ENCODE data around the gene RUBCN. TPM values are rescaled to one million over a fixed set of nuclear protein-coding genes. Genes with fewer than 3 reads are reported as not detected.
A peak's percentile ranks its signal among the peaks of the same experiment; 100 is the strongest.

RUBCN gene
- total and polyA plus RNA-seq, 2 donors from 2014 or later: 4.4 to 31.5 TPM

DNA sequence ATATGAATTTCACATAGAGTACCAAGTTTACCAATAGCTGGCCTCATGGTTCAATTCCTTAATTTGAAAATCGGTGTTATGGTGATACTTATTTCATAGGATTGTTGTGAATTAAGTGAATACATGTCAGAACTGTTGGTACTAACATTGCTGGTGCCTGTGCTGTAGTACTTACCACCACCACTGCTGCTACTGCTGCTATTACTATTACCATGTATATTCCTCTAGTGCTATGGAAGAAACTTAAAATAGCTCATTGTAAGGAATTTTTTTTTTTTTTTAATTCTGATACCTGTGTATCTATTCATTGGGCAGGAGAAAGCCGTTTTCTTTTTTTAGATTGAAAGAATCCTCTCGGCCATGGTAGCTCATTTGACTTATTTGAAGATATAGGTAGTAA is 16.6 kb upstream of the RUBCN start:
- Histone ChIP-seq H3K36me3 (ENCODE audit: control insufficient read depth in 2 of 3, insufficient read depth in 3 of 3, low read length in 3 of 3) (peaks cover 0 to under 1% (median 0%) of the 10 kb centered on the region in 3 donors), H3K27ac (ENCODE audit: low read depth in 2 of 2, low read length in 2 of 2) (no peak overlapping the region), H3K4me1 (ENCODE audit: control insufficient read depth in 2 of 3, insufficient read depth in 2 of 3, low read depth in 1 of 3, low read length in 3 of 3) (peaks cover 0 to 8% (median 0%) of the 10 kb centered on the region in 3 donors), H3K9me3 (ENCODE audit: control insufficient read depth in 2 of 3, insufficient read depth in 1 of 3, low read length in 3 of 3) (no peaks in the 10 kb centered on the region), H3K9ac (ENCODE audit: low read length in 3 of 3) (no peak overlapping the region), H3K4me3 (ENCODE audit: low read length in 3 of 3) (no peak overlapping the region), H3K27me3 (ENCODE audit: control insufficient read depth, insufficient read depth, low read length) (no peaks in the 10 kb centered on the region)
- FAIRE-seq (no peak), DNase-seq (no peak)
- intact Hi-C loops (cut with DNase I): no loop called here
- TF ChIP-seq, protein P1, sequence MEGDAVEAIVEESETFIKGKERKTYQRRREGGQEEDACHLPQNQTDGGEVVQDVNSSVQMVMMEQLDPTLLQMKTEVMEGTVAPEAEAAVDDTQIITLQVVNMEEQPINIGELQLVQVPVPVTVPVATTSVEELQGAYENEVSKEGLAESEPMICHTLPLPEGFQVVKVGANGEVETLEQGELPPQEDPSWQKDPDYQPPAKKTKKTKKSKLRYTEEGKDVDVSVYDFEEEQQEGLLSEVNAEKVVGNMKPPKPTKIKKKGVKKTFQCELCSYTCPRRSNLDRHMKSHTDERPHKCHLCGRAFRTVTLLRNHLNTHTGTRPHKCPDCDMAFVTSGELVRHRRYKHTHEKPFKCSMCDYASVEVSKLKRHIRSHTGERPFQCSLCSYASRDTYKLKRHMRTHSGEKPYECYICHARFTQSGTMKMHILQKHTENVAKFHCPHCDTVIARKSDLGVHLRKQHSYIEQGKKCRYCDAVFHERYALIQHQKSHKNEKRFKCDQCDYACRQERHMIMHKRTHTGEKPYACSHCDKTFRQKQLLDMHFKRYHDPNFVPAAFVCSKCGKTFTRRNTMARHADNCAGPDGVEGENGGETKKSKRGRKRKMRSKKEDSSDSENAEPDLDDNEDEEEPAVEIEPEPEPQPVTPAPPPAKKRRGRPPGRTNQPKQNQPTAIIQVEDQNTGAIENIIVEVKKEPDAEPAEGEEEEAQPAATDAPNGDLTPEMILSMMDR (IDR thresholded peaks at IDR 0.05; ENCODE audit: borderline replicate concordance, extremely low read depth, insufficient read depth): no peak

DNA sequence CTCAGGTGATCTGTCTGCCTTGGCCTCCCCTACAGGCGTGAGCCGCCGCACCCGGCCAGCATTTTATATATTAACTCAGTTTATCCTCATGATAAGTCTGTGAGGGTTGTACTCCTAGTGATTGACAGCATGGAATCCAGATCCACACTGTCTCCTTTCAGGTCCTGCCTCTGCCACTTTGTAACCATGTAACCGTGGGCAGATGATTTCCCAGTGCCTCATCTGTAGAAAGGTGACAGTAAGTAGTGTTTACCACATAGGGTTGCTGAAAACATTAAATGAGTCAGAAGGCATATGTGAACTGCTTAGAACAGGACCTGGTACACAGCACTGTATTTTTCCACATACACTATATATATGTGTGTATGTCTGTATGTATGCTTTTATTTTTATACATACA is 15.4 kb upstream of the RUBCN start:
- Histone ChIP-seq H3K4me1 (ENCODE audit: control insufficient read depth in 2 of 3, insufficient read depth in 2 of 3, low read depth in 1 of 3, low read length in 3 of 3) (peaks cover 0 to 8% (median 0%) of the 10 kb centered on the region in 3 donors), H3K36me3 (ENCODE audit: control insufficient read depth in 2 of 3, insufficient read depth in 3 of 3, low read length in 3 of 3) (no peaks in the 10 kb centered on the region), H3K4me3 (ENCODE audit: low read length in 3 of 3) (no peak overlapping the region), H3K9ac (ENCODE audit: low read length in 3 of 3) (no peak overlapping the region), H3K9me3 (ENCODE audit: control insufficient read depth in 2 of 3, insufficient read depth in 1 of 3, low read length in 3 of 3) (no peaks in the 10 kb centered on the region), H3K27me3 (ENCODE audit: control insufficient read depth, insufficient read depth, low read length) (no peaks in the 10 kb centered on the region), H3K27ac (ENCODE audit: low read depth in 2 of 2, low read length in 2 of 2) (no peak overlapping the region)
- TF ChIP-seq, protein P1 (IDR thresholded peaks at IDR 0.05; ENCODE audit: borderline replicate concordance, extremely low read depth, insufficient read depth): no peak
- no peak for FAIRE-seq
- intact Hi-C loops (cut with DNase I): no loop called here
- DNase-seq: no peak

DNA sequence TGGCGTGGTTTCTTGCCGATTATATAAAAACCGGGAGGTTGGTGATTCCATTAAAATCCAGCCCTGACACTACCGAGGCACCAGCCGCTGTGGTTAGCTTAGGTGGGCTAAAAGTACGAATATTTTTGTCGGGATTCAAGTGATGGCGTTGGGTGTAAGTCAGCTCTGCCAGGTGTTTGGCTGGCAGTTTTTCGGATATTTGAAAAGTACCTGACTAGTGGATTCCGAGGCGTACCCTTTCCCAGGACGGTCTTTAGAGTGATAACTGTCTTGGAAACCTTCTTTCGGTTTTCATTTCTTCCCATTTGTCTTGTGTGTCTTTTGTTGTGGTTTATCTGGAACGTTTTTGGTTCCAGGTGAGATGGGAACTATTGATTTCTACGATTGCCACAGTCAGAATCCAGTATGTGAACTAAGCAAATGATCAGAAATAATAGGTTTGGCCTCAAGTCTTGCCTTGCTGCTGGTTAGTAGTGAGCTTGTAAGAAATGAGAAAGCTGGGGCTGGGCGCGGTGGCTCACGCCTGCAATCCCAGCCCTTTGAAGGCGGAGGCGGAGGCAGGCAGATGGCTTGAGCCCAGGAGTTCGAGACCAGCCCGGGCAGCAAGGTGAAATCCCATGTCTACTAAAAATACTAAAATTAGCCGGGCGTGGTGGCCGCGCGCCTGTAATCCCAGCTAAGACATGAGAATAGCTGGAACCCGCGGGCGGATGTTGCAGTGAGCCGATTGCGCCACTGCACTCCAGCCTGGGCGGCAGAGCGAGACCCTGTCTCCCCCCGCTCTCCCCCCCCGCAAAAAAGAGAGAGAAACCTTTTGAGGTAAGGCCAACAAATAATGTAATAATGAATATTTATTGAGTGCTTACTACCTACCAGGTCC is 14.4 kb upstream of the RUBCN start:
- Histone ChIP-seq H3K4me3 (ENCODE audit: low read length in 3 of 3) (peak overlapping the region; percentile 87 to 95 (median 93)), H3K27ac (ENCODE audit: low read depth in 2 of 2, low read length in 2 of 2) (peak overlapping the region; percentile 93 to 97), H3K9me3 (ENCODE audit: control insufficient read depth in 2 of 3, insufficient read depth in 1 of 3, low read length in 3 of 3) (no peaks in the 10 kb centered on the region), H3K4me1 (ENCODE audit: control insufficient read depth in 2 of 3, insufficient read depth in 2 of 3, low read depth in 1 of 3, low read length in 3 of 3) (peaks cover 0 to 8% (median 0%) of the 10 kb centered on the region in 3 donors), H3K36me3 (ENCODE audit: control insufficient read depth in 2 of 3, insufficient read depth in 3 of 3, low read length in 3 of 3) (no peaks in the 10 kb centered on the region), H3K27me3 (ENCODE audit: control insufficient read depth, insufficient read depth, low read length) (no peaks in the 10 kb centered on the region), H3K9ac (ENCODE audit: low read length in 3 of 3) (peak overlapping the region; percentile 80 to 95 (median 94))
- DNase-seq (peak; percentile 31 to 86 (median 53)), FAIRE-seq (no peak)
- TF ChIP-seq, protein P1 (IDR thresholded peaks at IDR 0.05; ENCODE audit: borderline replicate concordance, extremely low read depth, insufficient read depth): no peak
- intact Hi-C loops (cut with DNase I): no loop called here

All from kidney (tissue), 14 donors.